Karpas-422 (cell line): ENCODE results near the gene KIFAP3. TPM values are rescaled to one million over a fixed set of nuclear protein-coding genes. Genes with fewer than 3 reads are reported as not detected.
"Not testable (repeated sequence)": the region's sequence is repeated elsewhere in the genome, so short reads cannot be mapped to it uniquely, and the experiment has no call there.

ENCODE experiments used
- DNase-seq: peaks from one replicate; pipeline ENCODE4 v3.0.0-alpha.2; 2015
- H2AFZ ChIP-seq: fragments of 200-600 bp; sonication (generic); 2 replicates; pipeline ENCODE4 v1.6.1; 2014; ENCODE audit warnings: antibody characterized with exemption, low read length, mixed read lengths
- H3K27ac ChIP-seq: fragments of 200-600 bp; sonication (generic); 2 replicates; pipeline ENCODE4 v1.5.1; 2014; ENCODE audit warnings: mild to moderate bottlenecking, low read length, moderate library complexity
- H3K27me3 ChIP-seq: fragments of 200-600 bp; sonication (generic); 2 replicates; pipeline ENCODE4 v1.6.1; 2014; ENCODE audit warnings: low read length, mixed read lengths
- H3K36me3 ChIP-seq: fragments of 200-600 bp; sonication (generic); 2 replicates; pipeline ENCODE4 v1.6.1; 2014; ENCODE audit warnings: low read length, mixed read lengths; ENCODE audit not compliant: insufficient read depth
- H3K4me1 ChIP-seq: fragments of 200-600 bp; sonication (generic); 2 replicates; pipeline ENCODE4 v1.6.1; 2014; ENCODE audit warnings: mild to moderate bottlenecking, low read length, mixed read lengths
- H3K4me2 ChIP-seq: fragments of 200-600 bp; sonication (generic); 2 replicates; pipeline ENCODE4 v1.6.1; 2014; ENCODE audit warnings: low read length, low read depth, mild to moderate bottlenecking; ENCODE audit not compliant: poor library complexity, severe bottlenecking
- H3K4me3 ChIP-seq: fragments of 200-600 bp; sonication (generic); 2 replicates; pipeline ENCODE4 v1.5.1; 2014; ENCODE audit warnings: mild to moderate bottlenecking, antibody characterized with exemption, low read length, mixed read lengths
- H3K79me2 ChIP-seq: fragments of 200-600 bp; sonication (generic); 2 replicates; pipeline ENCODE4 v1.6.1; 2014; ENCODE audit warnings: mild to moderate bottlenecking, low read length, mixed read lengths
- H3K9ac ChIP-seq: fragments of 200-600 bp; sonication (generic); 2 replicates; pipeline ENCODE4 v1.6.0; 2014; ENCODE audit warnings: low read length
- H3K9me2 ChIP-seq: fragments of 200-600 bp; sonication (generic), shearing (Covaris generic); replicated peaks from 2 replicates; pipeline ENCODE4 v1.6.0; 2014; ENCODE audit warnings: mild to moderate bottlenecking, low read length, moderate library complexity; ENCODE audit not compliant: insufficient read depth
- H3K9me3 ChIP-seq: fragments of 300-700, 200-600 bp; sonication (generic); 2 replicates; pipeline ENCODE4 v1.6.1; 2014; ENCODE audit warnings: low read length, mixed read lengths
- H4K20me1 ChIP-seq: fragments of 200-600 bp; sonication (generic); 2 replicates; pipeline ENCODE4 v1.6.1; 2014; ENCODE audit warnings: mild to moderate bottlenecking, antibody characterized with exemption, low read length, low read depth; ENCODE audit not compliant: insufficient read depth
- total RNA-seq: library from RNA; depleted of rRNA; stranded (reverse); fragments of >200 nt; shearing (Covaris generic); gene quantifications from 2 replicates; pipeline ENCODE4 v1.2.3, GENCODE V29; 2014; ENCODE audit warnings: low replicate concordance

Gene KIFAP3
- total RNA-seq, 1 experiment from 2014 or later, result 8.1 TPM

DNA sequence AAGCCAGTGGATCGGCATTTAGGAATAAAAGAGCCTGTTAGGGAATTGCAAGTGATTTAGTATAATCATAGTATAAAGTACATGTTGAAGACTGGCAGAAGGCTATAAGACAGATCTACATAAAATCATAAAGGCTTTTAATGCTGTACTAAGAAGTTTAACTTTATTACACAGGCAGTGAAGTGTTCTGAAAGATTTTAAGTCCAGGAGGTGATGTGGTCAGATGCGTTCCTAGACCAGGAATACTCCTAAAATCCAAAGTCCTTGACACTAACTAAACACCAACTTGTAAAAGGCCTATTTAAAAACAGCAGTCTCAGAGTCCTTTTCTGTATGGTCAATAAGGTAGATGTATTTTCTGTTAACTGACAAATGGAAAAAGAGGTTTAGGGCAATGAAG lies 57.0 kb downstream of the KIFAP3 start:
- H3K27me3 ChIP-seq, result no peaks in the 10 kb centered on the region

DNA sequence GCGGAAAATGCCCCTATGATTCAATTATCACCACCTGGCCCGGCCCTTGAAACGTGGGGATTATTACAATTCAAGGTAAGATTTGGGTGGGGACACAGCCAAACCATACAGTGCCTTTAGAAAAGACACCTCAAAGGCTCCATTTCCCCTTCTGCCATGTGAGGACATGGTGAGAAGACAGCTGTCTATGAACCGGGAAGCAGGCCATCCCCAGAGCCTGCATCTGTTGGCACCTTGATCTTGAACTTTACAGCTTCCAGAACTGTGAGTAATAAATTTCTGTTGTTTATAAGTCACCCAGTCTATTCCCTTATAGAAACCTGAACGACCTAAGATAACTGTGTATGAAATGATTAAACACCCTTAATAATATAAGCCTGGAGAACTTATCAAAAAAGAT lies 61.6 kb downstream of the KIFAP3 start:
- Histone ChIP-seq H3K9me2 (no peaks in the 10 kb centered on the region), H3K9ac (no peak overlapping the region), H3K4me1 (no peaks in the 10 kb centered on the region), H3K36me3 (no peaks in the 10 kb centered on the region), H3K79me2 (no peaks in the 10 kb centered on the region), H2AFZ (no peak overlapping the region), H3K4me3 (no peak overlapping the region), H4K20me1 (no peaks in the 10 kb centered on the region), H3K4me2 (no peak overlapping the region), H3K27ac (no peak overlapping the region), H3K9me3 (no peaks in the 10 kb centered on the region), H3K27me3 (no peaks in the 10 kb centered on the region)
- no peak for DNase-seq

More for the DNA sequence above, 57.0 kb downstream of the KIFAP3 start:
- no peaks in the 10 kb centered on the region for H3K4me1 ChIP-seq
- no peaks in the 10 kb centered on the region for H3K9me2 ChIP-seq
- H3K79me2 ChIP-seq, result no peaks in the 10 kb centered on the region
- H3K27ac ChIP-seq, result no peak overlapping the region
- no peak overlapping the region for H2AFZ ChIP-seq
- no peaks in the 10 kb centered on the region for H4K20me1 ChIP-seq
- no peak overlapping the region for H3K4me2 ChIP-seq
- H3K9ac ChIP-seq, result no peak overlapping the region
- no peak for DNase-seq
- H3K9me3 ChIP-seq, result no peaks in the 10 kb centered on the region
- H3K36me3 ChIP-seq, result no peaks in the 10 kb centered on the region
- H3K4me3 ChIP-seq, result no peak overlapping the region

DNA sequence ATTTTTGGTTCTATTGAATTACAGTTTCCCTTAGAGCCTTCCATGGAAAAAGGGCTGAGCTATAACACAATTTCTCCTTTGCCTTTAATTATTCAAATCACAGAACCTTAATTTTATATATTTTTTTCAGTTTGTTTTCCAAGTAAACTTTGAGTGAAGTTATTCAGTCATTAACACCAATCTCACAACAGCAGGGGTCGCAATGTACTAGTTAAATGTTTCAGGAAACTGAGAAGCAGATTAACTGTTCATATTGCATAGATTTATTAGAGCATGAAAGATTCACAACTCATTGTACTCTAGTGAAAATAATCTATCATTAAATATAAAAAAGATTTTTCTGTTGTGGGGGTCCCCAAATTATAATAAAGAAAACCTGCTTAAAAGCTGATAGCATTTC lies 64.1 kb downstream of the KIFAP3 start:
- no peak overlapping the region for H3K4me2 ChIP-seq
- no peak overlapping the region for H3K27ac ChIP-seq
- peak; percentile 83 for DNase-seq
- no peaks in the 10 kb centered on the region for H3K79me2 ChIP-seq
- no peak overlapping the region for H3K4me3 ChIP-seq
- no peaks in the 10 kb centered on the region for H4K20me1 ChIP-seq
- H2AFZ ChIP-seq, result no peak overlapping the region
- no peaks in the 10 kb centered on the region for H3K9me3 ChIP-seq
- H3K36me3 ChIP-seq, result no peaks in the 10 kb centered on the region
- H3K4me1 ChIP-seq, result no peaks in the 10 kb centered on the region
- no peaks in the 10 kb centered on the region for H3K27me3 ChIP-seq
- H3K9ac ChIP-seq, result no peak overlapping the region
- H3K9me2 ChIP-seq, result no peaks in the 10 kb centered on the region

DNA sequence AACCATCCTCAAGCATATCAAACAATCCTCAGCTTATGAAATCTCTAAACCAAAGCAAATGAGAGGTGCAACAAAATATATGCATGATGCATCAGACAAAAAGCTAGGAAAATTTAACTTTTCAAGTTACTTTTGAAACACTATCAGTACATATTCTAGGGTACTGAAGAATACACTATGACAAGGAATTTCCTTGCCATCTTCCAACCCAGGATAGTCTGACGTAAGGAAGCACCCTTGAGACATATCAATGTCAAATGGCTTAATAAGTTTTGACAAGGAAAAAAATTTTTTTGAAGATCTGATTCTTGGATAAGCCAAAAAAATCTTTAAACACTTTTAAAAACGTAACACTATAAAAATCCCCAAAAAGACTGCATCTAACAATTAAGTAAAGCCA lies 64.9 kb downstream of the KIFAP3 start:
- H3K4me1 ChIP-seq, result no peaks in the 10 kb centered on the region
- no peak for DNase-seq
- no peak overlapping the region for H2AFZ ChIP-seq
- H3K79me2 ChIP-seq, result no peaks in the 10 kb centered on the region
- H3K9me3 ChIP-seq, result no peaks in the 10 kb centered on the region
- no peak overlapping the region for H3K9ac ChIP-seq
- H3K4me3 ChIP-seq, result no peak overlapping the region
- H3K4me2 ChIP-seq, result no peak overlapping the region
- H3K27ac ChIP-seq, result no peak overlapping the region
- no peaks in the 10 kb centered on the region for H3K9me2 ChIP-seq
- H4K20me1 ChIP-seq, result no peaks in the 10 kb centered on the region
- H3K27me3 ChIP-seq, result no peaks in the 10 kb centered on the region
- no peaks in the 10 kb centered on the region for H3K36me3 ChIP-seq

DNA sequence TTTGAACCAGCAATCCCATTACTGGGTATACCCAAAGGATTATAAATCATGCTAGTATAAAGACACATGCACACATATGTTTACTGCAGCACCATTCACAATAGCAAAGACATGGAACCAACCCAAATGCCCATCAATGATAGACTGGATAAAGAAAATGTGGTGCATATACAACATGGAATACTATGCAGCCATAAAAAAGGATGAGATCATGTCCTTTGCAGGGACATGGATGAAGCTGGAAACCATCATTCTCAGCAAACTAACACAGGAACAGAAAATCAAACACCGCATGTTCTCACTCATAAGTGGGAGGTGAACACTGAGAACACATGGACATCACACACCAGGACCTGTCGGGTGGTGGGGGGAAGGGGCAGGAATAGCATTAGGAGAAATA lies 65.8 kb downstream of the KIFAP3 start:
- not testable (repeated sequence) for H3K9me2 ChIP-seq

DNA sequence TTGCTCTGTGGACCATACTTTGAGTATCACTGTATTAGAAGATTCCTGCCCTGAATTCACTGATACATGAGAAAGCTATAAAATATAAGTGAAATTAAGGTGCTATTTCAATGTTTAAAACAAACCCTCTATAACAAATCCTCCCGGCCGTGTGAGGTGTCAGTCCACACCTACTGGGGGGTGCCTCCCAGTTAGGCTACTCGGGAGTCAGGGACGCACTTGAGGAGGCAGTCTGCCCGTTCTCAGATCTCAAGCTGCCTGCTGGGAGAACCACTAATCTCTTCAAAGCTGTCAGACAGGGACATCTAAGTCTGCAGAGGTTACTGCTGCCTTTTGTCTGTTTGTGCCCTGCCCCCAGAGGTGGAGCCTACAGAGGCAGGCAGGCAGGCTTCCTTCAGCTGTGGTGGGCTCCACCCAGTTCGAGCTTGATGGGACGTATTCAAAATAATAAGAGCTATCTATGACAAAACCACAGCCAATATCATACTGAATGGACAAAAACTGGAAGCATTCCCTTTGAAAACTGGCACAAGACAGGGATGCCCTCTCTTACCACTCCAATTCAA lies 71.1 kb downstream of the KIFAP3 start:
- not testable (repeated sequence) for H3K9ac ChIP-seq, H3K4me3 ChIP-seq, H3K79me2 ChIP-seq, H3K4me1 ChIP-seq, H3K27me3 ChIP-seq, H4K20me1 ChIP-seq, H3K9me3 ChIP-seq, H2AFZ ChIP-seq, DNase-seq, H3K4me2 ChIP-seq, H3K36me3 ChIP-seq, H3K9me2 ChIP-seq, H3K27ac ChIP-seq

More for the DNA sequence above, 65.8 kb downstream of the KIFAP3 start:
- not testable (repeated sequence) for H3K4me1 ChIP-seq, H3K27ac ChIP-seq, H4K20me1 ChIP-seq, H3K79me2 ChIP-seq, H3K4me3 ChIP-seq, H3K36me3 ChIP-seq, DNase-seq, H3K4me2 ChIP-seq, H3K27me3 ChIP-seq, H3K9ac ChIP-seq, H3K9me3 ChIP-seq, H2AFZ ChIP-seq

DNA sequence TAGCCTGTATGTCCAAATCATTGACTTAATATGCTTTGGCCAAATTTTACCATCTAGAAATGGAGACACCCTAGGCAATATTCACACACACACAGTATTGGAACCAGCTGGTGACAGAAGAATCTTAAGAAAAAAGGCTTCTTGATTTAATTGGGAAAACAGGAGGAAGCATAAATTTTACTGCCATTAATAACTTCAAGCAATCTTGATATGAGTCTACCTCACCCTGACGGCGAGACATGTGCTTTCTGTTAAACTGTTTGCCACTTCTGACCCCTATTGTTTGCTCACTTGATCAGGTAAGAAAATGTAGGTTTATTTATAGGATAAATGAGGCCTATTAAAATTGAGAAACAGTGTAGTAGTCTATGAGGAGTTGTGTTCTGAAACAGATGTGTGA lies 73.2 kb downstream of the KIFAP3 start:
- Histone ChIP-seq H3K9me3 (no peaks in the 10 kb centered on the region), H3K9ac (no peak overlapping the region), H4K20me1 (no peaks in the 10 kb centered on the region), H3K36me3 (no peaks in the 10 kb centered on the region), H3K27me3 (no peaks in the 10 kb centered on the region), H3K4me3 (no peak overlapping the region), H3K9me2 (no peaks in the 10 kb centered on the region), H2AFZ (no peak overlapping the region), H3K4me2 (no peak overlapping the region), H3K4me1 (no peaks in the 10 kb centered on the region), H3K79me2 (no peaks in the 10 kb centered on the region), H3K27ac (no peak overlapping the region)
- DNase-seq, result no peak

DNA sequence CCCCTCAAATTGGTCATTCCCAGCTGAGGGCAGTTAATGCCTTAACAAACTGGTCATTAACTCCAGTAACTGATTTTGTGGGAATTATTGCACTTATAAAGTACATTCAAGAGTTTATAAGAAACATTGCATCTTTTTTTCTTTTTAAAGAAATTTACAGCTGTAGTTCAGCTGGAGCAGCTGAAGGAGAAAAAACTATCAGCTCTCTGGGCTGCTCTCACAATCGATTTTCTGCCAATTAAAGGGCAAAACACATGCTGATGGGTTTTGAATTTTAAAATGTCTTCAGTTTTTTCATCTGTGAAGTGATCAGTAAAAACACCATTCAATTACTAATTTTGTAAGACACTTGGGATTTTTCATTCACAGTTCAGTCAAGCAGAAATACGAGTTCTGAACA lies 74.7 kb downstream of the KIFAP3 start:
- Histone ChIP-seq H2AFZ (no peak overlapping the region), H3K4me3 (no peak overlapping the region), H3K9me3 (no peaks in the 10 kb centered on the region), H3K9ac (no peak overlapping the region), H3K79me2 (no peaks in the 10 kb centered on the region), H3K36me3 (no peaks in the 10 kb centered on the region), H3K4me1 (no peaks in the 10 kb centered on the region), H3K4me2 (no peak overlapping the region), H4K20me1 (no peaks in the 10 kb centered on the region), H3K27ac (no peak overlapping the region), H3K27me3 (no peaks in the 10 kb centered on the region), H3K9me2 (no peaks in the 10 kb centered on the region)
- DNase-seq, result no peak

DNA sequence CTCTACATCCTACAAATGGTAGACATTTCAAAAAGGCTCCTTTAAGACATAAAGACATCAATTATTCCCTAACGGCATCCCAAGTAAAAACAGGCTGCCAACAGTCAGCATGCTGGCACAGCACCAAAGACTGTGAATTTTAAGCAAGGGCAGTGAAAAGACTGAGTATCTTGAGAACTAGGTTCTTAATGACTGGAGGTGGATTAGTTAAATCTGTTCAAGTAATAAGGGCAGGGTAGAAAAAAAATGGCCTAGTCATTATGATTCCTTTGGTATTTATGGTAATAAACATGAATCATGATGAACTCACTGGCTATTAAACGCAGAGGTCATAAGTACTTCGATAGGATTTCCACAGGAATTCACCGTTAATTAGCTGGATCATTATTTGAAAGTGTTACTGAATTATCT lies 75.2 kb downstream of the KIFAP3 start:
- DNase-seq, result no peak
- Histone ChIP-seq H3K4me1 (no peaks in the 10 kb centered on the region), H3K79me2 (no peaks in the 10 kb centered on the region), H3K27ac (no peak overlapping the region), H3K4me3 (no peak overlapping the region), H3K27me3 (no peaks in the 10 kb centered on the region), H3K9ac (no peak overlapping the region), H2AFZ (no peak overlapping the region), H4K20me1 (no peaks in the 10 kb centered on the region), H3K9me2 (no peaks in the 10 kb centered on the region), H3K9me3 (no peaks in the 10 kb centered on the region), H3K36me3 (no peaks in the 10 kb centered on the region), H3K4me2 (no peak overlapping the region)
